A673 (cell line): Measurements from ENCODE around the gene FBP2. TPM values are rescaled to one million over a fixed set of nuclear protein-coding genes. Genes with fewer than 3 reads are reported as not detected.
"Not testable (repeated sequence)": the region's sequence is repeated elsewhere in the genome, so short reads cannot be mapped to it uniquely, and the experiment has no call there.

Source experiments
- BruUV-seq: library from RNA; stranded (reverse); fragments of 400-500 nt; replicated peaks from 2 replicates; lab custom pipeline; 2021; lab: Mats Ljungman, UMichigan
- CTCF ChIA-PET: fragments of 300-600 bp; sonication (Branson Sonifier 250); formaldehyde crosslinking; loops from one replicate; lab custom pipeline; 2022; ENCODE audit warnings: antibody characterized with exemption; lab: Charles Lee
- POLR2A ChIA-PET: fragments of 300-600 bp; sonication (Branson Sonifier 250); formaldehyde crosslinking; loops from one replicate; lab custom pipeline; 2022; ENCODE audit warnings: antibody characterized with exemption; ENCODE audit not compliant: low non-redundant PET; lab: Charles Lee
- DNase-seq: peaks from one replicate; pipeline ENCODE4 v3.0.0-alpha.2; 2015; ENCODE audit warnings: low spot score
- H3K27ac ChIP-seq: fragments of 200-600 bp; sonication (generic); 2 replicates; pipeline ENCODE4 v1.5.1; 2016; ENCODE audit warnings: mixed run types, low read depth, mild to moderate bottlenecking, mixed read lengths, antibody characterized with exemption, low read length; ENCODE audit not compliant: poor library complexity, severe bottlenecking
- H3K27me3 ChIP-seq: fragments of 200-600 bp; sonication (generic); replicated peaks from 2 replicates; pipeline ENCODE4 v1.6.1; 2017; ENCODE audit warnings: mixed run types, low read depth, mild to moderate bottlenecking, mixed read lengths, antibody characterized with exemption, low read length; ENCODE audit not compliant: insufficient read depth, poor library complexity
- H3K36me3 ChIP-seq: fragments of 200-600 bp; sonication (generic); 2 replicates; pipeline ENCODE4 v1.6.1; 2016; ENCODE audit warnings: mixed run types, mild to moderate bottlenecking, mixed read lengths, antibody characterized with exemption, low read length; ENCODE audit not compliant: insufficient read depth, poor library complexity, severe bottlenecking
- H3K4me1 ChIP-seq: fragments of 200-600 bp; sonication (generic); 2 replicates; pipeline ENCODE4 v1.6.1; 2017; ENCODE audit warnings: mixed run types, mild to moderate bottlenecking, mixed read lengths, antibody characterized with exemption, low read length; ENCODE audit not compliant: insufficient read depth, poor library complexity, severe bottlenecking
- H3K4me3 ChIP-seq: fragments of 200-600 bp; sonication (generic); 2 replicates; pipeline ENCODE4 v1.5.1; 2016; ENCODE audit warnings: low read depth, mixed run types, mild to moderate bottlenecking, mixed read lengths, low read length; ENCODE audit not compliant: poor library complexity, severe bottlenecking
- H3K9me3 ChIP-seq: fragments of 200-600 bp; sonication (generic); 2 replicates; pipeline ENCODE4 v1.6.1; 2016; ENCODE audit warnings: mixed run types, low read depth, mild to moderate bottlenecking, mixed read lengths, antibody characterized with exemption, low read length; ENCODE audit not compliant: poor library complexity, severe bottlenecking
- EZH2 ChIP-seq: fragments of 200-600 bp; sonication (generic); IDR thresholded peaks from 2 replicates; pipeline ENCODE4 v1.6.1; 2017; ENCODE audit warnings: borderline replicate concordance, low read depth, mild to moderate bottlenecking, mixed read lengths, antibody characterized with exemption, low read length; ENCODE audit not compliant: poor library complexity, severe bottlenecking
- intact Hi-C: fragments of 100-400 bp; cut with micrococcal nuclease; formaldehyde crosslinking; loops from one replicate; pipeline ENCODE4 v1.10.0; 2022; ENCODE audit not compliant: unreplicated experiment
- total RNA-seq: library from RNA; stranded (reverse); gene quantifications from 2 replicates; pipeline ENCODE4 v1.2.3, GENCODE V29; 2021
- TF ChIP-seq, protein P1 (sequence below): fragments of 300-800, 200-600 bp; sonication (generic); conservative IDR thresholded peaks from 2 replicates; pipeline ENCODE4 v1.5.1; 2017; ENCODE audit warnings: low read depth, mild to moderate bottlenecking, antibody characterized with exemption, low read length, moderate library complexity, mixed read lengths

FBP2 gene
- total RNA-seq, 1 experiment from 2014 or later, result 0.21 TPM

DNA sequence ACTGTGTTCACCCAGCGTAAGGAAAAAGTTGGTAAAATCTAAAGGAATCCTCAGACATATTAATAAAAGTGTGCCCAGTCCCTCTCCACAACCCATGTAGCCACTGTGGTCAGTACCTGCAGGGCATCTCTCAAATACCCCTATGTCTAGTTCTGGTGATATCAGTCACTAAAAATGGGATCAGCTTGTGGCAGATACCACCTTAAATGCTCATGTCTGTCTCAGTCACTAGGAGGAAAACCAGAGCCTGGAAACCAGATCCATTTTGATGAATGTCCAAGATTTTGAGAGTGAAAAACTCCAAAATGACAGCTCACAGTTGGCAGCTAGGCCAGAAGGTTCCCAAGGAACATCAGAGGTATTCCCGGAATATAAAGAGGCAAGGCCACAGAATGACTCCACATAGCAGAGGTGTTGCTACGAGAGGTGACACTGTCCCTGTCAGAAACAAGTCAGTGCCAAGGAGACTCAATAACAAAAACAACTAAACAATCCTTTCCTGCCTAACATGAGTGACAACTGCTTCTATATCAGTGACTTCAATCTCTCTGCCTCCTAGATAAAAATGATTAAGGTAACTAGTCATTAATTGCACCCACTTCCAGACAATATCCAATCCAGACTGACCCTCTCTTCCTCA is 25.3 kb downstream of the FBP2 start:
- intact Hi-C loops, result no loop called here
- no peaks in the 10 kb centered on the region for H3K9me3 ChIP-seq
- CTCF ChIA-PET, result no interaction called here
- H3K36me3 ChIP-seq, result no peaks in the 10 kb centered on the region
- H3K27ac ChIP-seq, result no peak overlapping the region
- H3K4me3 ChIP-seq, result no peak overlapping the region
- POLR2A ChIA-PET, result no interaction called here
- no peaks in the 10 kb centered on the region for H3K4me1 ChIP-seq
- BruUV-seq, result no TSS peak
- no peak for DNase-seq
- no peaks in the 10 kb centered on the region for H3K27me3 ChIP-seq
- TF ChIP-seq, protein P1, sequence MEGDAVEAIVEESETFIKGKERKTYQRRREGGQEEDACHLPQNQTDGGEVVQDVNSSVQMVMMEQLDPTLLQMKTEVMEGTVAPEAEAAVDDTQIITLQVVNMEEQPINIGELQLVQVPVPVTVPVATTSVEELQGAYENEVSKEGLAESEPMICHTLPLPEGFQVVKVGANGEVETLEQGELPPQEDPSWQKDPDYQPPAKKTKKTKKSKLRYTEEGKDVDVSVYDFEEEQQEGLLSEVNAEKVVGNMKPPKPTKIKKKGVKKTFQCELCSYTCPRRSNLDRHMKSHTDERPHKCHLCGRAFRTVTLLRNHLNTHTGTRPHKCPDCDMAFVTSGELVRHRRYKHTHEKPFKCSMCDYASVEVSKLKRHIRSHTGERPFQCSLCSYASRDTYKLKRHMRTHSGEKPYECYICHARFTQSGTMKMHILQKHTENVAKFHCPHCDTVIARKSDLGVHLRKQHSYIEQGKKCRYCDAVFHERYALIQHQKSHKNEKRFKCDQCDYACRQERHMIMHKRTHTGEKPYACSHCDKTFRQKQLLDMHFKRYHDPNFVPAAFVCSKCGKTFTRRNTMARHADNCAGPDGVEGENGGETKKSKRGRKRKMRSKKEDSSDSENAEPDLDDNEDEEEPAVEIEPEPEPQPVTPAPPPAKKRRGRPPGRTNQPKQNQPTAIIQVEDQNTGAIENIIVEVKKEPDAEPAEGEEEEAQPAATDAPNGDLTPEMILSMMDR, result no peak
- TF ChIP-seq EZH2, result no peak

DNA sequence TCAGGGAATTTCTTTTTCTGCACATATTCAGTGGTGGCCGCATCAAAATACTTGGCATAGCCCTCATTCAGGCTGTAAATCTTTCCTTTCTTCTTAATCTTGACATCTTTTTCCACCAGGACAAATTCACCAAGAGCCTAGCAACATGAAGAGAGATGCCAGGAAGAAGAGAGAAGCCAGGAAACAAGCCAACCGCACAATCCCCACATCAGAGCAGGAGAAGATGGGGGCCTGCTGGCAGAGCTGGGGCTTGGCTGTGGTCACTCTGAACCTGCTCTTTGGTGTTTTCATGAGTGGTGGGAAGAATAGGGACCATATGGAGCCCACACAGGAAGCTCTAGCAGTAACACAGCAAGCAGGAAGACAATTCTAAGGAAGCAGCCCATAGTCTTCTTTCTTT is 26.4 kb downstream of the FBP2 start:
- TF ChIP-seq, protein P1, result no peak
- TF ChIP-seq EZH2, result no peak
- ChIA-PET POLR2A (no interaction called here), CTCF (no interaction called here)
- DNase-seq, result no peak
- Histone ChIP-seq H3K36me3 (no peaks in the 10 kb centered on the region), H3K27me3 (no peaks in the 10 kb centered on the region), H3K9me3 (no peaks in the 10 kb centered on the region), H3K4me1 (no peaks in the 10 kb centered on the region), H3K4me3 (no peak overlapping the region), H3K27ac (no peak overlapping the region)
- intact Hi-C loops, result no loop called here
- BruUV-seq, result no TSS peak

DNA sequence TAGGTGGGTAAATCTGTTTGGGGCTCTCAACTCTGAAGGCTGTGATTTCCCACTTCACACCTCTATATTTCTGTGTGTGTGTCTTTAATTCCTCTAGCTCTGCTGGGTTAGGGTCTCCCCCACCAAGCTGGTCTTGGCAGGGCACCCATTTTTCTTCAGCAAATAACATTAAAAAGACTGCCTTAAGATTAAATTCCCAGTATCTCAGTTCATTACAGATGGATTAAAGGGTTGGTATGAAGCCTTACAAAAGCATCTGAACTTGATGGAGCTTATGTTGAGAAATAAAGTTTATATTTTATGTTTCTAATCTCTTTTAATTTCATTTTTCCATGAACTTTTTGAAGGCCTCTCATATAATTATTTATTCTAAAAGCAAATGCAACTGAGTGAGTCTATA is 27.1 kb downstream of the FBP2 start:
- CTCF ChIA-PET, result no interaction called here
- no peaks in the 10 kb centered on the region for H3K9me3 ChIP-seq
- no peaks in the 10 kb centered on the region for H3K36me3 ChIP-seq
- no peak overlapping the region for H3K4me3 ChIP-seq
- BruUV-seq, result no TSS peak
- DNase-seq, result no peak
- TF ChIP-seq EZH2, result no peak
- POLR2A ChIA-PET, result no interaction called here
- intact Hi-C loops, result no loop called here
- no peaks in the 10 kb centered on the region for H3K4me1 ChIP-seq
- no peaks in the 10 kb centered on the region for H3K27me3 ChIP-seq
- no peak overlapping the region for H3K27ac ChIP-seq

GRCh38 chr9:94564279-94564678 is 29.3 kb downstream of the FBP2 start:
- H3K27me3 ChIP-seq, H3K27ac ChIP-seq, intact Hi-C loops, CTCF ChIA-PET, H3K36me3 ChIP-seq, H3K9me3 ChIP-seq, POLR2A ChIA-PET, H3K4me3 ChIP-seq, H3K4me1 ChIP-seq, DNase-seq, BruUV-seq: not testable (repeated sequence)
